HepG2 (cell line): ENCODE measurements around the gene FZD7. TPM values are rescaled to one million over a fixed set of nuclear protein-coding genes. Genes with fewer than 3 reads are reported as not detected.

Experiments used
- ASH2L ChIP-seq: fragments of 300-600, 200-600 bp; sonication (generic); IDR thresholded peaks from 2 replicates; pipeline ENCODE4 v1.7.0; 2017; ENCODE audit warnings: low read depth, mild to moderate bottlenecking, moderate library complexity, mixed read lengths, low read length; ENCODE audit not compliant: insufficient read length
- DNMT1 ChIP-seq: sonication (generic); formaldehyde crosslinking; IDR thresholded peaks from 2 replicates; pipeline ENCODE4 v1.5.1; 2020; ENCODE audit warnings: mild to moderate bottlenecking, missing genetic modification reagents
- EP300 ChIP-seq, 3 experiments: sonication (generic) in 1 of 3; formaldehyde crosslinking in 1 of 3; IDR thresholded peaks; 2 replicates each; pipeline versions ENCODE4 v1.5.1 to v1.6.1; 2011 to 2020; ENCODE audit warnings: low read depth in 2 of 3, low read length in 2 of 3, borderline replicate concordance in 1 of 3, improper control_type of control experiment in 1 of 3, mild to moderate bottlenecking in 1 of 3, missing genetic modification reagents in 1 of 3, moderate library complexity in 1 of 3
- FOSL2 ChIP-seq: sonication (generic); formaldehyde crosslinking; IDR thresholded peaks from 2 replicates; pipeline ENCODE4 v1.4.0; 2020; ENCODE audit warnings: missing genetic modification reagents
- KLF9 ChIP-seq: IDR thresholded peaks from 2 replicates; pipeline ENCODE4 v1.6.1; 2016; ENCODE audit warnings: low read depth
- MTF1 ChIP-seq: sonication (generic); formaldehyde crosslinking; IDR thresholded peaks from 2 replicates; pipeline ENCODE4 v1.5.0; 2020; ENCODE audit warnings: missing genetic modification reagents
- NKX3-1 ChIP-seq: sonication (generic); formaldehyde crosslinking; IDR thresholded peaks from 2 replicates; pipeline ENCODE4 v1.5.0; 2020; ENCODE audit warnings: missing genetic modification reagents
- NR2C2 ChIP-seq: sonication (generic); formaldehyde crosslinking; IDR thresholded peaks from 2 replicates; pipeline ENCODE4 v1.4.0; 2020; ENCODE audit warnings: missing genetic modification reagents, mild to moderate bottlenecking, moderate library complexity, borderline replicate concordance
- ZBTB8A ChIP-seq: sonication (generic); formaldehyde crosslinking; IDR thresholded peaks from 2 replicates; pipeline ENCODE4 v1.4.0; 2020; ENCODE audit warnings: mild to moderate bottlenecking, low read depth, missing genetic modification reagents, borderline replicate concordance
- ZFP82 ChIP-seq: sonication (generic); formaldehyde crosslinking; IDR thresholded peaks from 2 replicates; pipeline ENCODE4 v1.5.1; 2020; ENCODE audit warnings: mild to moderate bottlenecking, missing genetic modification reagents, borderline replicate concordance
- ZNF205 ChIP-seq: IDR thresholded peaks from 2 replicates; pipeline ENCODE4 v1.6.1; 2018; ENCODE audit warnings: missing biosample characterization, missing genetic modification reagents
- ZNF3 ChIP-seq: IDR thresholded peaks from 2 replicates; pipeline ENCODE4 v1.7.0; 2017; ENCODE audit warnings: inconsistent platforms
- ZNF34 ChIP-seq: sonication (generic); formaldehyde crosslinking; IDR thresholded peaks from 2 replicates; pipeline ENCODE4 v1.4.0; 2020; ENCODE audit warnings: mild to moderate bottlenecking, missing genetic modification reagents, borderline replicate concordance
- ZNF383 ChIP-seq: sonication (generic); formaldehyde crosslinking; IDR thresholded peaks from 2 replicates; pipeline ENCODE4 v1.4.0; 2020; ENCODE audit warnings: missing genetic modification reagents, mild to moderate bottlenecking, borderline replicate concordance
- polyA plus RNA-seq, 8 experiments: library from polyadenylated mRNA; depleted of rRNA in 3 of 8; stranded (reverse) in 7 of 8; unstranded in 1 of 8; fragments of >200 nt; fragmentation: Illumina TruSeq in 4 of 8; extraction: Trizol in 4 of 8; gene quantifications; 2 replicates each; pipeline versions ENCODE4 v1.2.1 to v1.2.3, GENCODE V29; 2011 to 2016; ENCODE audit warnings: low read depth in 4 of 8, missing spikeins in 1 of 8, mixed read lengths in 1 of 8; ENCODE audit not compliant: insufficient read depth in 1 of 8
- total RNA-seq, 5 experiments: library from RNA; depleted of rRNA; stranded (reverse); fragments of >200 nt; fragmentation: Illumina TruSeq; extraction: Trizol; gene quantifications; 2 replicates each; pipeline ENCODE4 v1.2.3, GENCODE V29; 2016; ENCODE audit warnings: low read depth in 1 of 5
- TF ChIP-seq, protein P1 (sequence below): IDR thresholded peaks from 2 replicates; pipeline ENCODE4 v1.6.1; 2012; ENCODE audit warnings: low read length, improper control_type of control experiment
- TF ChIP-seq, protein P2 (sequence below): sonication (generic); formaldehyde crosslinking; IDR thresholded peaks from 2 replicates; pipeline ENCODE4 v1.8.0; 2022; ENCODE audit warnings: missing genetic modification reagents, mild to moderate bottlenecking, borderline replicate concordance
- TF ChIP-seq, protein P3 (sequence below): sonication (generic); formaldehyde crosslinking; IDR thresholded peaks from 2 replicates; pipeline ENCODE4 v1.5.1; 2020; ENCODE audit warnings: missing genetic modification reagents, mild to moderate bottlenecking, borderline replicate concordance
- TF ChIP-seq, protein P4 (sequence below), 2 experiments: fragments of 450-650 bp in 1 of 2; sonication (generic) in 1 of 2; formaldehyde crosslinking; IDR thresholded peaks; 2 replicates each; pipeline versions ENCODE4 v1.5.0 to v1.8.0; 2020 to 2022; ENCODE audit warnings: mild to moderate bottlenecking in 1 of 2, missing genetic modification reagents in 1 of 2

The FZD7 gene
- total and polyA plus RNA-seq, 2 of the 13 experiments (the other 11 are each of a cell fraction or from before 2014, with no cell fraction given): 0.13 to 0.38 TPM

DNA sequence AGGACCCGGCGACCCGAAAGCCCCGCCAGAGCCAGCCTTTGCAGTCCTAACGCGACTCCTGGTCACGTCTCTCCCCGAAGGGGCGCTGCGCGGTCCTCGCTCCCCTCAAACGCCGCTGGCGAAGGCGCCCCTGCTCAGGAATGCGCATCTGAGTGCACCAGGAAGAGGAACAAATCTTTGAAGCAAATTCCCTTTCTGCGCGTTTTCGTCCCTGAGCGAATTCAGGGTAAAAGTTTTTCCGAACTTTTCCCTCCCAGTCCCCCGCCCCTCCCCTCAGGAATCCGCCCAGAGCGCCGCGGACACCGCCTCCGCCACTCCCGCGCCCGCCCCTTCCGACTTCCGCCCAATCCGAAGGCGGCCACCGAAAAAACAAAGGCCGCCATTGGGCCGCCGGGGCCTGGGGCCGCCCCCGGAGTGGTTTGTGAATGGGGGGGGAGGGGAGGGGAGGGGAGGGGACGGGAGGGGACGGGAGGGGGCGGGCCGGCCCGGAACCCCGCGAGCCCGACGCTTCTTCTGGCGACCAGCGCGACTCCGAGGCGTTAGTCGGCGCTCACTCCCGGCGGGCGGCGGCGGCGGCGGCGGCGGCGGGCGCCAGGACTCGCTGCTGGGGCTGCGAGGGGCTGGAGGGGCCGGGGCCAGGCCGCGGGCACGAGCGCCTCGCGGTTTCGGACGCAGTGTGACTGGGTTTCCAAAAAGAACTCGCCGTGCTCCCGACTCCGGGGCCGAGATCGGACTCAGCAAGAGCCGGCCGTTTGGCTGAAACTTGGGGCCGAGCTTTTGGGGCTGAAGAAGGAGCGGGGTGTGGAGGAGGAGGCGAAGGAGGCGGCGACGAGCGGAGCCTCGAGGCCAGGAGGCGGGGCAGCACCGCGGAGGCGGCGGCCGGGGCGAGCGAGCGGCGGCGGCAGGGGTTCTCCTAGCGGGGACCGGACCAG lies at the start of gene FZD7 (continued):
- TF ChIP-seq ZNF383 (CRISPR knock-in tag) (no peak), NKX3-1 (CRISPR knock-in tag) (no peak), ZFP82 (CRISPR knock-in tag) (no peak), ASH2L (peak; percentile 33), KLF9 (CRISPR knock-in tag) (no peak), EP300 (IDR thresholded peaks at IDR 0.05; ENCODE audit: low read depth in 2 of 2, low read length in 2 of 2) (no peak), EP300 (CRISPR knock-in tag; IDR thresholded peaks at IDR 0.05; ENCODE audit: borderline replicate concordance) (no peak), FOSL2 (CRISPR knock-in tag) (no peak; the same call in 1 of the 2 replicates), ZNF3 (CRISPR knock-in tag) (no peak), ZBTB8A (CRISPR knock-in tag) (no peak), MTF1 (CRISPR knock-in tag) (no peak), DNMT1 (CRISPR knock-in tag) (no peak), ZNF205 (no peak; the same call in 1 of the 2 replicates), NR2C2 (no peak), ZNF34 (CRISPR knock-in tag) (no peak)
- TF ChIP-seq, protein P1, sequence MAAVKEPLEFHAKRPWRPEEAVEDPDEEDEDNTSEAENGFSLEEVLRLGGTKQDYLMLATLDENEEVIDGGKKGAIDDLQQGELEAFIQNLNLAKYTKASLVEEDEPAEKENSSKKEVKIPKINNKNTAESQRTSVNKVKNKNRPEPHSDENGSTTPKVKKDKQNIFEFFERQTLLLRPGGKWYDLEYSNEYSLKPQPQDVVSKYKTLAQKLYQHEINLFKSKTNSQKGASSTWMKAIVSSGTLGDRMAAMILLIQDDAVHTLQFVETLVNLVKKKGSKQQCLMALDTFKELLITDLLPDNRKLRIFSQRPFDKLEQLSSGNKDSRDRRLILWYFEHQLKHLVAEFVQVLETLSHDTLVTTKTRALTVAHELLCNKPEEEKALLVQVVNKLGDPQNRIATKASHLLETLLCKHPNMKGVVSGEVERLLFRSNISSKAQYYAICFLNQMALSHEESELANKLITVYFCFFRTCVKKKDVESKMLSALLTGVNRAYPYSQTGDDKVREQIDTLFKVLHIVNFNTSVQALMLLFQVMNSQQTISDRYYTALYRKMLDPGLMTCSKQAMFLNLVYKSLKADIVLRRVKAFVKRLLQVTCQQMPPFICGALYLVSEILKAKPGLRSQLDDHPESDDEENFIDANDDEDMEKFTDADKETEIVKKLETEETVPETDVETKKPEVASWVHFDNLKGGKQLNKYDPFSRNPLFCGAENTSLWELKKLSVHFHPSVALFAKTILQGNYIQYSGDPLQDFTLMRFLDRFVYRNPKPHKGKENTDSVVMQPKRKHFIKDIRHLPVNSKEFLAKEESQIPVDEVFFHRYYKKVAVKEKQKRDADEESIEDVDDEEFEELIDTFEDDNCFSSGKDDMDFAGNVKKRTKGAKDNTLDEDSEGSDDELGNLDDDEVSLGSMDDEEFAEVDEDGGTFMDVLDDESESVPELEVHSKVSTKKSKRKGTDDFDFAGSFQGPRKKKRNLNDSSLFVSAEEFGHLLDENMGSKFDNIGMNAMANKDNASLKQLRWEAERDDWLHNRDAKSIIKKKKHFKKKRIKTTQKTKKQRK: no peak
- TF ChIP-seq, protein P2, sequence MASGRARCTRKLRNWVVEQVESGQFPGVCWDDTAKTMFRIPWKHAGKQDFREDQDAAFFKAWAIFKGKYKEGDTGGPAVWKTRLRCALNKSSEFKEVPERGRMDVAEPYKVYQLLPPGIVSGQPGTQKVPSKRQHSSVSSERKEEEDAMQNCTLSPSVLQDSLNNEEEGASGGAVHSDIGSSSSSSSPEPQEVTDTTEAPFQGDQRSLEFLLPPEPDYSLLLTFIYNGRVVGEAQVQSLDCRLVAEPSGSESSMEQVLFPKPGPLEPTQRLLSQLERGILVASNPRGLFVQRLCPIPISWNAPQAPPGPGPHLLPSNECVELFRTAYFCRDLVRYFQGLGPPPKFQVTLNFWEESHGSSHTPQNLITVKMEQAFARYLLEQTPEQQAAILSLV (CRISPR knock-in tag): no peak
- TF ChIP-seq, protein P3, sequence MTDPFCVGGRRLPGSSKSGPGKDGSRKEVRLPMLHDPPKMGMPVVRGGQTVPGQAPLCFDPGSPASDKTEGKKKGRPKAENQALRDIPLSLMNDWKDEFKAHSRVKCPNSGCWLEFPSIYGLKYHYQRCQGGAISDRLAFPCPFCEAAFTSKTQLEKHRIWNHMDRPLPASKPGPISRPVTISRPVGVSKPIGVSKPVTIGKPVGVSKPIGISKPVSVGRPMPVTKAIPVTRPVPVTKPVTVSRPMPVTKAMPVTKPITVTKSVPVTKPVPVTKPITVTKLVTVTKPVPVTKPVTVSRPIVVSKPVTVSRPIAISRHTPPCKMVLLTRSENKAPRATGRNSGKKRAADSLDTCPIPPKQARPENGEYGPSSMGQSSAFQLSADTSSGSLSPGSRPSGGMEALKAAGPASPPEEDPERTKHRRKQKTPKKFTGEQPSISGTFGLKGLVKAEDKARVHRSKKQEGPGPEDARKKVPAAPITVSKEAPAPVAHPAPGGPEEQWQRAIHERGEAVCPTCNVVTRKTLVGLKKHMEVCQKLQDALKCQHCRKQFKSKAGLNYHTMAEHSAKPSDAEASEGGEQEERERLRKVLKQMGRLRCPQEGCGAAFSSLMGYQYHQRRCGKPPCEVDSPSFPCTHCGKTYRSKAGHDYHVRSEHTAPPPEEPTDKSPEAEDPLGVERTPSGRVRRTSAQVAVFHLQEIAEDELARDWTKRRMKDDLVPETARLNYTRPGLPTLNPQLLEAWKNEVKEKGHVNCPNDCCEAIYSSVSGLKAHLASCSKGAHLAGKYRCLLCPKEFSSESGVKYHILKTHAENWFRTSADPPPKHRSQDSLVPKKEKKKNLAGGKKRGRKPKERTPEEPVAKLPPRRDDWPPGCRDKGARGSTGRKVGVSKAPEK: 0 out of 2 replicates have a peak, but pooled peaks have one; percentile 34
- TF ChIP-seq, protein P4, sequence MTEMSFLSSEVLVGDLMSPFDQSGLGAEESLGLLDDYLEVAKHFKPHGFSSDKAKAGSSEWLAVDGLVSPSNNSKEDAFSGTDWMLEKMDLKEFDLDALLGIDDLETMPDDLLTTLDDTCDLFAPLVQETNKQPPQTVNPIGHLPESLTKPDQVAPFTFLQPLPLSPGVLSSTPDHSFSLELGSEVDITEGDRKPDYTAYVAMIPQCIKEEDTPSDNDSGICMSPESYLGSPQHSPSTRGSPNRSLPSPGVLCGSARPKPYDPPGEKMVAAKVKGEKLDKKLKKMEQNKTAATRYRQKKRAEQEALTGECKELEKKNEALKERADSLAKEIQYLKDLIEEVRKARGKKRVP (CRISPR knock-in tag; IDR thresholded peaks at IDR 0.05): no peak
